ENCODE results near the gene RERE. TPM values are rescaled to one million over a fixed set of nuclear protein-coding genes. Genes with fewer than 3 reads are reported as not detected.

The RERE gene
- total RNA-seq, 4 donors from 2014 or later = 86.4 to 111 (median 103) TPM

GRCh38 chr1:8716238-8716637, 101.2 kb downstream of the RERE start:
- Histone ChIP-seq H3K4me3 (no peak overlapping the region), H3K27me3 (no peaks in the 10 kb centered on the region), H3K4me1 (peaks cover 2 to 29% (median 22%) of the 10 kb centered on the region in 4 donors), H3K27ac (no peak overlapping the region), H3K36me3 (no peaks in the 10 kb centered on the region), H3K9me3 (no peaks in the 10 kb centered on the region)
- WGBS, 2 donors = 89 to 96% methylated on average over 1 of the region's 1 CpG
- DNase-seq (ENCODE audit: low spot score in 2 of 2) = no peak
- no peak for TF ChIP-seq EP300 (IDR thresholded peaks at IDR 0.05)
- no peak for TF ChIP-seq POLR2A (IDR thresholded peaks at IDR 0.05)
- TF ChIP-seq CTCF (IDR thresholded peaks at IDR 0.05) = no peak

GRCh38 chr1:8714173-8714572, 103.3 kb downstream of the RERE start:
- no peaks in the 10 kb centered on the region for H3K36me3 ChIP-seq
- TF ChIP-seq EP300 (IDR thresholded peaks at IDR 0.05) (no peak), CTCF (IDR thresholded peaks at IDR 0.05) (no peak), POLR2A (IDR thresholded peaks at IDR 0.05) (no peak)
- H3K9me3 ChIP-seq = no peaks in the 10 kb centered on the region
- 95 to 99% methylated on average over 3 of the region's 3 CpGs for WGBS, 2 donors
- no peaks in the 10 kb centered on the region for H3K27me3 ChIP-seq
- H3K4me1 ChIP-seq = peaks cover 4 to 38% (median 25%) of the 10 kb centered on the region in 4 donors
- DNase-seq (ENCODE audit: low spot score in 2 of 2) = no peak
- H3K27ac ChIP-seq = peak overlapping the region in 1 of 4 donors; percentile 78
- H3K4me3 ChIP-seq = no peak overlapping the region

GRCh38 chr1:8712413-8713231, 104.8 kb downstream of the RERE start:
- TF ChIP-seq EP300 (IDR thresholded peaks at IDR 0.05) (peak in 1 of 2 donors; percentile 68), POLR2A (IDR thresholded peaks at IDR 0.05) (no peak), CTCF (IDR thresholded peaks at IDR 0.05) (no peak)
- Histone ChIP-seq H3K36me3 (no peaks in the 10 kb centered on the region), H3K9me3 (no peaks in the 10 kb centered on the region), H3K4me1 (peaks cover 4 to 41% (median 25%) of the 10 kb centered on the region in 4 donors), H3K27ac (peak overlapping the region in 3 of 4 donors; percentile 64 to 78 (median 71)), H3K4me3 (no peak overlapping the region), H3K27me3 (no peaks in the 10 kb centered on the region)
- no peak for DNase-seq (ENCODE audit: low spot score in 2 of 2)
- WGBS, 2 donors = 10 to 16% methylated on average over 5 of the region's 5 CpGs

- no peaks in the 10 kb centered on the region for H3K9me3 ChIP-seq
- H3K4me1 ChIP-seq = peaks cover 4 to 43% (median 25%) of the 10 kb centered on the region in 4 donors
- H3K36me3 ChIP-seq = no peaks in the 10 kb centered on the region
- no peak overlapping the region for H3K4me3 ChIP-seq
- TF ChIP-seq EP300 (IDR thresholded peaks at IDR 0.05) (no peak), POLR2A (IDR thresholded peaks at IDR 0.05) (no peak), CTCF (IDR thresholded peaks at IDR 0.05) (no peak)
- H3K27me3 ChIP-seq = no peaks in the 10 kb centered on the region
- 38 to 44% methylated on average over 4 of the region's 4 CpGs for WGBS, 2 donors
- no peak for DNase-seq (ENCODE audit: low spot score in 2 of 2)
- H3K27ac ChIP-seq = peak overlapping the region in 3 of 4 donors; percentile 64 to 78 (median 71)
Observed at GRCh38 chr1:8711873-8712412, 105.5 kb downstream of the RERE start.

- DNase-seq (ENCODE audit: low spot score in 2 of 2) = no peak
- Histone ChIP-seq H3K27me3 (no peaks in the 10 kb centered on the region), H3K4me1 (peaks cover 4 to 46% (median 25%) of the 10 kb centered on the region in 4 donors), H3K36me3 (no peaks in the 10 kb centered on the region), H3K27ac (peak overlapping the region in 2 of 4 donors; percentile 71 to 78), H3K9me3 (no peaks in the 10 kb centered on the region), H3K4me3 (no peak overlapping the region)
- WGBS, 2 donors = 45 to 58% methylated on average over 5 of the region's 5 CpGs
- TF ChIP-seq POLR2A (IDR thresholded peaks at IDR 0.05) = no peak
- TF ChIP-seq EP300 (IDR thresholded peaks at IDR 0.05) = no peak
- no peak for TF ChIP-seq CTCF (IDR thresholded peaks at IDR 0.05)
Observed at GRCh38 chr1:8711151-8711550, 106.3 kb downstream of the RERE start.
